SW 1271 (cell line): Measurements from ENCODE around the gene KATNA1.

ENCODE experiments used
- DNase-seq, 2 experiments: peaks; one replicate each; lab custom pipeline; 2025; lab: John Stamatoyannopoulos, UW

KATNA1 gene

GRCh38 chr6:149608381-149608982 lies 40.0 kb downstream of the KATNA1 start:
- DNase-seq = no peak

- no peak for DNase-seq
Observed at GRCh38 chr6:149600508-149600907, 48.0 kb downstream of the KATNA1 start.

GRCh38 chr6:149593408-149593807 lies 55.1 kb downstream of the KATNA1 start:
- DNase-seq = no peak

GRCh38 chr6:149592983-149593382 lies 55.5 kb downstream of the KATNA1 start:
- DNase-seq = no peak

GRCh38 chr6:149586149-149586548 lies 62.4 kb downstream of the KATNA1 start:
- DNase-seq = no peak

- DNase-seq = no peak
Observed at GRCh38 chr6:149581349-149581748, 67.2 kb downstream of the KATNA1 start.

GRCh38 chr6:149580880-149581279 lies 67.6 kb downstream of the KATNA1 start:
- no peak for DNase-seq

- DNase-seq = no peak
Observed at GRCh38 chr6:149567945-149568585, 80.4 kb downstream of the KATNA1 start.

- DNase-seq = no peak
Observed at GRCh38 chr6:149567194-149567586, 81.3 kb downstream of the KATNA1 start.

GRCh38 chr6:149566410-149567193 lies 81.9 kb downstream of the KATNA1 start:
- peak in 1 of 2 experiments; percentile 44 for DNase-seq

GRCh38 chr6:149565527-149566409 lies 82.7 kb downstream of the KATNA1 start, which contains the start of gene GINM1:
TSS of gene GINM1 (plus strand) at chr6:149566375. CDS start at chr6:149566415, 40 bp downstream.
- peak; percentile 77 to 86 for DNase-seq

- no peak for DNase-seq
Observed at GRCh38 chr6:149563928-149564325, 84.6 kb downstream of the KATNA1 start.

GRCh38 chr6:149563203-149563927 lies 85.1 kb downstream of the KATNA1 start:
- peak in 1 of 2 experiments; percentile 26 for DNase-seq

- peak in 1 of 2 experiments; percentile 48 for DNase-seq
Observed at GRCh38 chr6:149560736-149561135, 87.8 kb downstream of the KATNA1 start.

GRCh38 chr6:149559389-149559788 lies 89.1 kb downstream of the KATNA1 start:
- DNase-seq = no peak

GRCh38 chr6:149558029-149558428 lies 90.5 kb downstream of the KATNA1 start:
- DNase-seq = no peak

GRCh38 chr6:149551920-149552319 lies 96.6 kb downstream of the KATNA1 start:
- no peak for DNase-seq

- peak; percentile 78 to 90 for DNase-seq
Observed at GRCh38 chr6:149545754-149546471, 102.6 kb downstream of the KATNA1 start, which contains the start of gene PPIL4. TSS of gene PPIL4 (minus strand) at chr6:149546043. CDS start at chr6:149546005, 38 bp downstream.

GRCh38 chr6:149545258-149545753 lies 103.2 kb downstream of the KATNA1 start:
- peak; percentile 28 to 73 for DNase-seq
